Kidney (tissue), 14 donors: ENCODE measurements around the gene AGRN. TPM values are rescaled to one million over a fixed set of nuclear protein-coding genes. Genes with fewer than 3 reads are reported as not detected.
A peak's percentile ranks its signal among the peaks of the same experiment; 100 is the strongest.

Experiments
- DNase-seq, 5 donors: peaks; one replicate each; pipeline ENCODE4 v3.0.0-alpha.2; 2013 to 2020
- FAIRE-seq: peaks from 2 replicates; lab custom pipeline; 2012; peaks lifted over from hg19 to GRCh38; lab: Jason Lieb, UNC
- H3K27ac ChIP-seq, 2 donors: one replicate each; pipeline ENCODE4 v1.7.0; 2013; ENCODE audit warnings: low read depth in 2 of 2, low read length in 2 of 2, inconsistent platforms in 1 of 2
- H3K27me3 ChIP-seq: one replicate; pipeline ENCODE4 v1.7.1; 2013; ENCODE audit warnings: low read length, inconsistent platforms; ENCODE audit not compliant: control insufficient read depth, insufficient read depth
- H3K36me3 ChIP-seq, 3 donors: one replicate each; pipeline versions ENCODE4 v1.7.0 to v1.7.1; 2013; ENCODE audit warnings: low read length in 3 of 3, control low read depth in 1 of 3, inconsistent platforms in 1 of 3; ENCODE audit not compliant: insufficient read depth in 3 of 3, control insufficient read depth in 2 of 3
- H3K4me1 ChIP-seq, 3 donors: one replicate each; pipeline versions ENCODE4 v1.7.0 to v1.7.1; 2013; ENCODE audit warnings: low read length in 3 of 3, inconsistent platforms in 1 of 3, low read depth in 1 of 3; ENCODE audit not compliant: control insufficient read depth in 2 of 3, insufficient read depth in 2 of 3
- H3K4me3 ChIP-seq, 3 donors: one replicate each; pipeline versions ENCODE4 v1.7.0 to v1.8.1; 2013; ENCODE audit warnings: low read length in 3 of 3, control low read depth in 1 of 3, inconsistent platforms in 1 of 3
- H3K9ac ChIP-seq, 3 donors: one replicate each; pipeline versions ENCODE4 v1.7.0 to v1.7.1; 2013; ENCODE audit warnings: low read length in 3 of 3, control low read depth in 1 of 3, inconsistent platforms in 1 of 3
- H3K9me3 ChIP-seq, 3 donors: one replicate each; pipeline versions ENCODE4 v1.7.0 to v1.7.1; 2013; ENCODE audit warnings: low read length in 3 of 3, control low read depth in 1 of 3, inconsistent platforms in 1 of 3; ENCODE audit not compliant: control insufficient read depth in 2 of 3, insufficient read depth in 1 of 3
- intact Hi-C: fragments of 100-400 bp; cut with DNase I; formaldehyde crosslinking; loops from one replicate; pipeline ENCODE4 v1.11.1; 2022
- polyA plus RNA-seq: library from polyadenylated mRNA; stranded (reverse); fragments of 350-450 nt; fragmentation: Illumina TruSeq; extraction: RNeasy Lipid Tissue Mini Kit (QIAGEN cat#74804); gene quantifications from one replicate; pipeline ENCODE4 v1.2.3, GENCODE V29; 2014; ENCODE audit warnings: low read depth, low replicate concordance; ENCODE audit not compliant: insufficient read depth
- total RNA-seq: library from RNA; stranded (reverse); fragmentation: NEBNext Ultra II Directional; extraction: Animal tissue kit (Norgen Biotek cat#: 25700); gene quantifications from one replicate; pipeline ENCODE4 v1.2.1, GENCODE V29; 2021
- TF ChIP-seq, protein P1 (sequence below): IDR thresholded peaks from 3 replicates; pipeline ENCODE4 v1.5.1; 2012; ENCODE audit warnings: mild to moderate bottlenecking, moderate library complexity, borderline replicate concordance; ENCODE audit not compliant: insufficient read depth; ENCODE audit errors: extremely low read depth
- donor health status: control.
- donor health status: control.
- donor health status: control.
- donor health status: control.
- donor health status: control.
- donor health status: DM: yes; HTN: yes; CAD: no.
- donor health status: Normal renal cell carcinoma (clear cell type).

AGRN gene
- total and polyA plus RNA-seq, 2 donors from 2014 or later: 78.5 to 261 TPM

DNA sequence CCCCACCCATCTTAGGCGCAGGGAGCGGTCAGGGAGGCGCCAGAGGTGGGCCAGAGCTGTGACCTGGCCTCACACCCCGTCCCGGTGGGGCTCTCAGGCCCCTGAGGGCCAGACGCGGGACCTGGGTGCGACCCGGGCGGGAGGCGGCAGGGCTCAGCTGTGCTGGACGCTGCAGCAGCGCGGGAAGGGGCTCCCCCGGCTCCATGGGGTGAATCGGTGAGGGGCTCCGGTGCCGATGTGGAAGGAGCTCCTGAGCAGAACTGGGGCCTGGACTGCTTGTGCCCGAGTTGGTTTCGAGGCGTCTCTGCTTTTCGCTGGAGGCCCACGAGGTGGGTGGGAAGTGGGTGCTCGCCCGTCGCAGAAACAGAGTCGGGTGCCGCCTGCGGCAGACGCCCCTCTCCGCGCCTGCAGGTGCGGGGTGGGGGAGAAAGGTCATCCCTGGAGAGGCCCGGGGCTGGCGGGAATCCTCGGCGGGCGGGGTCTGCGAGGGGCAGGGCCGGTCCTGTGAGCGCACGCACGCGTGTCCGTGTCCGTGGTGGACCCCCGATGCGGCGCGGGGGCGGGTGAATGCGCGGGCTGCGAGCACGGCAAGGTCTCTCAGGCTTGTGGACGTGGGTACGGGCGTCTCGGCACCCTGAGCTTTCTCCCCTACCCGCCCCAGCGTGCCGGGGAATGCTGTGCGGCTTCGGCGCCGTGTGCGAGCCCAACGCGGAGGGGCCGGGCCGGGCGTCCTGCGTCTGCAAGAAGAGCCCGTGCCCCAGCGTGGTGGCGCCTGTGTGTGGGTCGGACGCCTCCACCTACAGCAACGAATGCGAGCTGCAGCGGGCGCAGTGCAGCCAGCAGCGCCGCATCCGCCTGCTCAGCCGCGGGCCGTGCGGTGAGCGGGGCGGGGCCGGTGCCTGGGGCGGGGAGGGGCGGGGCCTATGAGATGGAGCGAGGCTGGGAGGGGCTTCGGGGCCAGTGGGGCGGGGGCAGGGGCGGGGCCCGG lies 20.4 kb downstream of the AGRN start:
- DNase-seq: peak; percentile 78 to 92 (median 89)
- Histone ChIP-seq H3K27me3 (no peaks in the 10 kb centered on the region), H3K9me3 (no peaks in the 10 kb centered on the region), H3K9ac (no peak overlapping the region), H3K4me1 (peaks cover 0 to 6% (median 0%) of the 10 kb centered on the region in 3 donors), H3K4me3 (no peak overlapping the region), H3K27ac (no peak overlapping the region), H3K36me3 (peaks cover 0 to 5% (median 0%) of the 10 kb centered on the region in 3 donors)
- TF ChIP-seq, protein P1, sequence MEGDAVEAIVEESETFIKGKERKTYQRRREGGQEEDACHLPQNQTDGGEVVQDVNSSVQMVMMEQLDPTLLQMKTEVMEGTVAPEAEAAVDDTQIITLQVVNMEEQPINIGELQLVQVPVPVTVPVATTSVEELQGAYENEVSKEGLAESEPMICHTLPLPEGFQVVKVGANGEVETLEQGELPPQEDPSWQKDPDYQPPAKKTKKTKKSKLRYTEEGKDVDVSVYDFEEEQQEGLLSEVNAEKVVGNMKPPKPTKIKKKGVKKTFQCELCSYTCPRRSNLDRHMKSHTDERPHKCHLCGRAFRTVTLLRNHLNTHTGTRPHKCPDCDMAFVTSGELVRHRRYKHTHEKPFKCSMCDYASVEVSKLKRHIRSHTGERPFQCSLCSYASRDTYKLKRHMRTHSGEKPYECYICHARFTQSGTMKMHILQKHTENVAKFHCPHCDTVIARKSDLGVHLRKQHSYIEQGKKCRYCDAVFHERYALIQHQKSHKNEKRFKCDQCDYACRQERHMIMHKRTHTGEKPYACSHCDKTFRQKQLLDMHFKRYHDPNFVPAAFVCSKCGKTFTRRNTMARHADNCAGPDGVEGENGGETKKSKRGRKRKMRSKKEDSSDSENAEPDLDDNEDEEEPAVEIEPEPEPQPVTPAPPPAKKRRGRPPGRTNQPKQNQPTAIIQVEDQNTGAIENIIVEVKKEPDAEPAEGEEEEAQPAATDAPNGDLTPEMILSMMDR: no peak
- intact Hi-C loops: no loop called here
- no peak for FAIRE-seq

DNA sequence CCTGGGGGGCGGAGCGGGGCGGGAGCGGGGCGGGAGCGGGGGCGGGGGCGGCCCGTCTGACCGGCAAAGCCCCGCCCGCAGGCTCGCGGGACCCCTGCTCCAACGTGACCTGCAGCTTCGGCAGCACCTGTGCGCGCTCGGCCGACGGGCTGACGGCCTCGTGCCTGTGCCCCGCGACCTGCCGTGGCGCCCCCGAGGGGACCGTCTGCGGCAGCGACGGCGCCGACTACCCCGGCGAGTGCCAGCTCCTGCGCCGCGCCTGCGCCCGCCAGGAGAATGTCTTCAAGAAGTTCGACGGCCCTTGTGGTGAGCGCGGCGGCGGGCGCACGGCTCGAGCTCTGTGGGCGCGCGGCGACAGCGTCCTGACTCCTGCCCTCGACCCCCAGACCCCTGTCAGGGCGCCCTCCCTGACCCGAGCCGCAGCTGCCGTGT lies 21.2 kb downstream of the AGRN start:
- H3K4me3 ChIP-seq: no peak overlapping the region

DNA sequence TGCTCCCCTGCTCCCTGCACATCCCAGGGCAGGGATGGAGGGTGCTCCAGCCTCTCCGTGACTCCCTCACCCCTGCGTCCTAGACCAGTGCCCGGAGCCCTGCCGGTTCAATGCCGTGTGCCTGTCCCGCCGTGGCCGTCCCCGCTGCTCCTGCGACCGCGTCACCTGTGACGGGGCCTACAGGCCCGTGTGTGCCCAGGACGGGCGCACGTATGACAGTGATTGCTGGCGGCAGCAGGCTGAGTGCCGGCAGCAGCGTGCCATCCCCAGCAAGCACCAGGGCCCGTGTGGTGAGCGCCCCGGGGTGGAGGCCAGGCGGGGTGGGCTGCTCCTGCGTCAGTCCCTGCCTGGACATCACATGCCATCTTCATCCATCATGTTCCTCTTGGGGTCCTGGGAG lies 22.0 kb downstream of the AGRN start:
- Histone ChIP-seq H3K9me3 (no peaks in the 10 kb centered on the region), H3K27me3 (no peaks in the 10 kb centered on the region), H3K9ac (no peak overlapping the region), H3K4me1 (peaks cover 0 to 6% (median 0%) of the 10 kb centered on the region in 3 donors), H3K36me3 (peaks cover 0 to 5% (median 4%) of the 10 kb centered on the region in 3 donors), H3K4me3 (no peak overlapping the region), H3K27ac (no peak overlapping the region)
- TF ChIP-seq, protein P1: no peak
- intact Hi-C loops: no loop called here
- DNase-seq (no peak), FAIRE-seq (no peak)

More for the DNA sequence above, 21.2 kb downstream of the AGRN start:
- intact Hi-C loops: no loop called here
- TF ChIP-seq, protein P1: no peak
- Histone ChIP-seq H3K27me3 (no peaks in the 10 kb centered on the region), H3K9ac (no peak overlapping the region), H3K9me3 (no peaks in the 10 kb centered on the region), H3K4me1 (peaks cover 0 to 6% (median 0%) of the 10 kb centered on the region in 3 donors), H3K27ac (no peak overlapping the region), H3K36me3 (peaks cover 0 to 5% (median 3%) of the 10 kb centered on the region in 3 donors)
- FAIRE-seq: no peak
- DNase-seq: peak in 2 of 5 donors; percentile 42 to 83
